MM.1S (cell line): ENCODE data around the gene KLHL8.

Experiments
- DNase-seq: peaks from one replicate; pipeline ENCODE4 v3.0.0-alpha.2; 2015
- H2AFZ ChIP-seq: fragments of 300-600 bp; sonication (generic); 2 replicates; pipeline ENCODE4 v1.6.0; 2016; ENCODE audit warnings: antibody characterized with exemption, low read length
- H3F3A ChIP-seq: fragments of 300-600 bp; sonication (generic); 2 replicates; pipeline ENCODE4 v1.6.1; 2016; ENCODE audit warnings: mild to moderate bottlenecking, antibody characterized with exemption, low read length, moderate library complexity, mixed read lengths; ENCODE audit not compliant: insufficient read depth
- H3K27ac ChIP-seq: fragments of 300-600 bp; sonication (generic); 2 replicates; pipeline ENCODE4 v1.5.1; 2016; ENCODE audit warnings: mild to moderate bottlenecking, low read length
- H3K27me3 ChIP-seq: fragments of 300-600 bp; sonication (generic); replicated peaks from 2 replicates; pipeline ENCODE4 v1.6.0; 2016; ENCODE audit warnings: low read length; ENCODE audit not compliant: insufficient read depth
- H3K36me3 ChIP-seq: fragments of 300-600 bp; sonication (generic); replicated peaks from 2 replicates; pipeline ENCODE4 v1.6.1; 2016; ENCODE audit warnings: mild to moderate bottlenecking, low read length, mixed read lengths; ENCODE audit not compliant: insufficient read depth
- H3K4me1 ChIP-seq: fragments of 300-600 bp; sonication (generic); 2 replicates; pipeline ENCODE4 v1.6.1; 2016; ENCODE audit warnings: low read length, mixed read lengths
- H3K4me2 ChIP-seq: fragments of 300-600 bp; sonication (generic); 2 replicates; pipeline ENCODE4 v1.6.0; 2016; ENCODE audit warnings: low read depth, low read length
- H3K4me3 ChIP-seq: fragments of 300-600 bp; sonication (generic); 2 replicates; pipeline ENCODE4 v1.5.1; 2016; ENCODE audit warnings: low read length, mixed read lengths
- H3K79me2 ChIP-seq: fragments of 300-600 bp; sonication (generic); 2 replicates; pipeline ENCODE4 v1.6.1; 2016; ENCODE audit warnings: mixed run types, low read length, mixed read lengths
- H3K9ac ChIP-seq: fragments of 300-600 bp; sonication (generic); 2 replicates; pipeline ENCODE4 v1.6.1; 2016; ENCODE audit warnings: low read length, mixed read lengths
- H3K9me2 ChIP-seq: fragments of 300-600 bp; sonication (generic); replicated peaks from 2 replicates; pipeline ENCODE4 v1.6.1; 2016; ENCODE audit warnings: mild to moderate bottlenecking, low read length, mixed read lengths; ENCODE audit not compliant: insufficient read depth
- H3K9me3 ChIP-seq: fragments of 300-600 bp; sonication (generic); replicated peaks from 2 replicates; pipeline ENCODE4 v1.6.1; 2016; ENCODE audit warnings: mild to moderate bottlenecking, low read length, mixed read lengths; ENCODE audit not compliant: insufficient read depth
- H4K20me1 ChIP-seq: fragments of 300-600 bp; sonication (generic); 2 replicates; pipeline ENCODE4 v1.6.1; 2016; ENCODE audit warnings: mild to moderate bottlenecking, low read length, moderate library complexity, mixed read lengths; ENCODE audit not compliant: insufficient read depth
- CTCF ChIP-seq: fragments of 300-600 bp; sonication (generic); IDR thresholded peaks from 2 replicates; pipeline ENCODE4 v1.5.1; 2016; ENCODE audit warnings: antibody characterized with exemption, low read length, mixed read lengths
- EZH2 ChIP-seq: fragments of 300-600 bp; sonication (generic); optimal IDR thresholded peaks from 2 replicates; pipeline ENCODE3; 2017; ENCODE audit warnings: low read depth, mild to moderate bottlenecking, antibody characterized with exemption, low read length, mixed read lengths
- EZH2phosphoT487 ChIP-seq: fragments of 300-600 bp; sonication (generic); IDR thresholded peaks from 2 replicates; pipeline ENCODE4 v1.6.1; 2018; ENCODE audit warnings: antibody characterized with exemption, low read length

Gene KLHL8

GRCh38 chr4:87144356-87144755 is 76.1 kb downstream of the KLHL8 start:
- no peaks in the 10 kb centered on the region for H3K9me2 ChIP-seq
- no peak overlapping the region for H2AFZ ChIP-seq
- H3K27ac ChIP-seq = no peak overlapping the region
- H3K4me3 ChIP-seq = no peak overlapping the region
- H3K9ac ChIP-seq = no peak overlapping the region
- H4K20me1 ChIP-seq = no peaks in the 10 kb centered on the region
- no peak for DNase-seq
- no peaks in the 10 kb centered on the region for H3K9me3 ChIP-seq
- H3K27me3 ChIP-seq = no peaks in the 10 kb centered on the region
- peaks cover 5% of the 10 kb centered on the region; the same call in 1 of the 2 replicates for H3K36me3 ChIP-seq
- no peaks in the 10 kb centered on the region for H3K4me1 ChIP-seq
- H3K4me2 ChIP-seq = no peak overlapping the region
- H3F3A ChIP-seq = no peaks in the 10 kb centered on the region
- TF ChIP-seq EZH2phosphoT487 (no peak), CTCF (no peak), EZH2 (no peak)
- no peaks in the 10 kb centered on the region for H3K79me2 ChIP-seq

- H3K79me2 ChIP-seq = no peaks in the 10 kb centered on the region
- H3K4me3 ChIP-seq = no peak overlapping the region
- no peaks in the 10 kb centered on the region for H3K9me2 ChIP-seq
- no peak for TF ChIP-seq CTCF
- no peak for TF ChIP-seq EZH2
- no peak overlapping the region for H3K4me2 ChIP-seq
- no peaks in the 10 kb centered on the region for H3K27me3 ChIP-seq
- no peak overlapping the region for H3K27ac ChIP-seq
- no peak overlapping the region for H3K9ac ChIP-seq
- no peak for DNase-seq
- H3K9me3 ChIP-seq = no peaks in the 10 kb centered on the region
- H2AFZ ChIP-seq = no peak overlapping the region
- peaks cover 5% of the 10 kb centered on the region; the same call in 1 of the 2 replicates for H3K36me3 ChIP-seq
- H3F3A ChIP-seq = no peaks in the 10 kb centered on the region; the same call in 1 of the 2 replicates
- H4K20me1 ChIP-seq = no peaks in the 10 kb centered on the region
- H3K4me1 ChIP-seq = no peaks in the 10 kb centered on the region
Measured at GRCh38 chr4:87141428-87141827, 79.0 kb downstream of the KLHL8 start.

- no peaks in the 10 kb centered on the region for H3K79me2 ChIP-seq
- H3K27ac ChIP-seq = no peak overlapping the region
- H3K9me2 ChIP-seq = no peaks in the 10 kb centered on the region
- peaks cover 19% of the 10 kb centered on the region for H3K36me3 ChIP-seq
- no peaks in the 10 kb centered on the region for H3K4me1 ChIP-seq
- no peaks in the 10 kb centered on the region for H3K9me3 ChIP-seq
- no peaks in the 10 kb centered on the region for H3K27me3 ChIP-seq
- no peak for DNase-seq
- no peak overlapping the region for H2AFZ ChIP-seq
- H3K4me2 ChIP-seq = no peak overlapping the region
- no peak overlapping the region for H3K4me3 ChIP-seq
- TF ChIP-seq EZH2 (no peak), CTCF (no peak), EZH2phosphoT487 (no peak)
- H3F3A ChIP-seq = no peaks in the 10 kb centered on the region; the same call in 1 of the 2 replicates
- H3K9ac ChIP-seq = no peak overlapping the region
- H4K20me1 ChIP-seq = no peaks in the 10 kb centered on the region
Measured at GRCh38 chr4:87134122-87134521, 86.3 kb downstream of the KLHL8 start.
